A549 treated with AZD9567 at 1 μM for 4 hours (cell line): ENCODE data around the gene TASOR2. TPM values are rescaled to one million over a fixed set of nuclear protein-coding genes. Genes with fewer than 3 reads are reported as not detected.

ENCODE experiments used
- total RNA-seq: library from RNA; stranded (reverse); fragments of 200-300 nt; extraction: Qiagen RNA extraction; gene quantifications from 5 replicates; pipeline ENCODE4 v1.2.3, GENCODE V29; 2022; ENCODE audit not compliant: insufficient read depth

TASOR2 gene
- total RNA-seq = 26.1 to 38.9 TPM (median 37.5 TPM) in 5 replicates

GRCh38 chr10:5684318-5684970 is at the start of gene TASOR2:
TASOR2 (plus strand) TSS chr10:5684838; CDS start chr10:5720643, 35,805 bp downstream.

GRCh38 chr10:5666008-5666840 is 18.4 kb upstream of the TASOR2 start, which contains the start of gene ASB13:
ASB13 (minus strand) TSS chr10:5666595; CDS start chr10:5666551, 44 bp downstream.

Other genes with a start within 250 kb of the TASOR2 start
- gene CALML5, start 185.3 kb upstream of the TASOR2 start, total RNA-seq = not detected in 5 replicates
- gene CALML3, start 159.9 kb upstream of the TASOR2 start, total RNA-seq = 0.02 TPM in 1 of 5 replicates, not detected in the others
- gene ASB13, start 18.2 kb upstream of the TASOR2 start, total RNA-seq = 17.2 to 27.2 TPM (median 26.4 TPM) in 5 replicates
- gene GDI2, start 128.6 kb downstream of the TASOR2 start, total RNA-seq = 205 to 308 TPM (median 208 TPM) in 5 replicates
- gene ANKRD16, start 205.1 kb downstream of the TASOR2 start, total RNA-seq = 7.6 to 13.6 TPM (median 12.6 TPM) in 5 replicates
- gene FBH1, start 205.4 kb downstream of the TASOR2 start, total RNA-seq = 23.9 to 46.5 TPM (median 42.2 TPM) in 5 replicates